CD8-positive, alpha-beta memory T cell (primary cell): ENCODE measurements around the gene YWHAG. TPM values are rescaled to one million over a fixed set of nuclear protein-coding genes. Genes with fewer than 3 reads are reported as not detected.
"Not testable (repeated sequence)": the region's sequence is repeated elsewhere in the genome, so short reads cannot be mapped to it uniquely, and the experiment has no call there.

Source experiments
- CTCF ChIA-PET: fragments of 350-600 bp; sonication (Branson Sonifier 250); formaldehyde crosslinking; loops from one replicate; lab custom pipeline; 2021; ENCODE audit warnings: antibody characterized with exemption; lab: Charles Lee
- POLR2A ChIA-PET: fragments of 350-600 bp; sonication (Branson Sonifier 250); formaldehyde crosslinking; loops from one replicate; lab custom pipeline; 2021; ENCODE audit warnings: antibody characterized with exemption; lab: Charles Lee
- DNase-seq, 5 donors: peaks; one replicate each; pipeline versions ENCODE4 v3.0.0 to v3.0.0-alpha.2; 2020 to 2022; ENCODE audit warnings: mixed read lengths in 1 of 5
- H3K27ac ChIP-seq: one replicate; pipeline ENCODE4 v1.7.0; 2013; ENCODE audit warnings: low read depth, mild to moderate bottlenecking, low read length, moderate library complexity
- H3K27me3 ChIP-seq: 2 replicates; pipeline ENCODE4 v1.7.0; 2013; ENCODE audit warnings: low read length, mild to moderate bottlenecking; ENCODE audit not compliant: insufficient read depth, poor library complexity, severe bottlenecking
- H3K36me3 ChIP-seq: 2 replicates; pipeline ENCODE4 v1.7.0; 2013; ENCODE audit warnings: mild to moderate bottlenecking, low read length, moderate library complexity; ENCODE audit not compliant: insufficient read depth
- H3K4me1 ChIP-seq: 2 replicates; pipeline ENCODE4 v1.7.0; 2013; ENCODE audit warnings: mild to moderate bottlenecking, low read length, moderate library complexity; ENCODE audit not compliant: insufficient read depth
- H3K4me3 ChIP-seq: 2 replicates; pipeline ENCODE4 v1.7.0; 2013; ENCODE audit warnings: mild to moderate bottlenecking, low read length
- H3K9me3 ChIP-seq: 2 replicates; pipeline ENCODE4 v1.7.0; 2013; ENCODE audit warnings: mild to moderate bottlenecking, low read length
- H3K27ac Mint-ChIP-seq, 8 donors: one replicate each; pipeline ENCODE4 v1.8.0; 2020 to 2021; ENCODE audit warnings: mixed read lengths in 8 of 8, mild to moderate bottlenecking in 6 of 8, inconsistent platforms in 3 of 8, moderate library complexity in 3 of 8
- H3K27me3 Mint-ChIP-seq, 2 donors: one replicate each; pipeline ENCODE4 v1.8.0; 2020 to 2021; ENCODE audit warnings: mixed read lengths in 2 of 2, mild to moderate bottlenecking in 1 of 2, moderate library complexity in 1 of 2
- H3K36me3 Mint-ChIP-seq, 3 donors: one replicate each; pipeline ENCODE4 v1.8.0; 2020 to 2021; ENCODE audit warnings: mixed read lengths in 3 of 3, inconsistent platforms in 1 of 3, mild to moderate bottlenecking in 1 of 3
- H3K4me1 Mint-ChIP-seq, 3 donors: one replicate each; pipeline ENCODE4 v1.8.0; 2020 to 2021; ENCODE audit warnings: mixed read lengths in 3 of 3, inconsistent platforms in 1 of 3, mild to moderate bottlenecking in 1 of 3
- H3K4me3 Mint-ChIP-seq, 7 donors: one replicate each; pipeline ENCODE4 v1.8.0; 2020 to 2021; ENCODE audit warnings: mixed read lengths in 7 of 7, mild to moderate bottlenecking in 6 of 7, moderate library complexity in 4 of 7, inconsistent platforms in 2 of 7
- H3K9me3 Mint-ChIP-seq, 5 donors: one replicate each; pipeline ENCODE4 v1.8.0; 2020 to 2022; ENCODE audit warnings: mixed read lengths in 5 of 5, mild to moderate bottlenecking in 3 of 5, moderate library complexity in 2 of 5, inconsistent platforms in 1 of 5
- polyA plus RNA-seq: library from polyadenylated mRNA; unstranded; fragments of 300-500 nt; fragmentation: Illumina TruSeq; gene quantifications from one replicate; pipeline ENCODE4 v1.2.3, GENCODE V29; 2021
- total RNA-seq, 2 experiments: library from RNA; stranded (reverse); gene quantifications; one replicate each; pipeline ENCODE4 v1.2.3, GENCODE V29; 2021

YWHAG gene
- total and polyA plus RNA-seq, 3 experiments from 2014 or later, result 2.1 to 151 (median 149) TPM

DNA sequence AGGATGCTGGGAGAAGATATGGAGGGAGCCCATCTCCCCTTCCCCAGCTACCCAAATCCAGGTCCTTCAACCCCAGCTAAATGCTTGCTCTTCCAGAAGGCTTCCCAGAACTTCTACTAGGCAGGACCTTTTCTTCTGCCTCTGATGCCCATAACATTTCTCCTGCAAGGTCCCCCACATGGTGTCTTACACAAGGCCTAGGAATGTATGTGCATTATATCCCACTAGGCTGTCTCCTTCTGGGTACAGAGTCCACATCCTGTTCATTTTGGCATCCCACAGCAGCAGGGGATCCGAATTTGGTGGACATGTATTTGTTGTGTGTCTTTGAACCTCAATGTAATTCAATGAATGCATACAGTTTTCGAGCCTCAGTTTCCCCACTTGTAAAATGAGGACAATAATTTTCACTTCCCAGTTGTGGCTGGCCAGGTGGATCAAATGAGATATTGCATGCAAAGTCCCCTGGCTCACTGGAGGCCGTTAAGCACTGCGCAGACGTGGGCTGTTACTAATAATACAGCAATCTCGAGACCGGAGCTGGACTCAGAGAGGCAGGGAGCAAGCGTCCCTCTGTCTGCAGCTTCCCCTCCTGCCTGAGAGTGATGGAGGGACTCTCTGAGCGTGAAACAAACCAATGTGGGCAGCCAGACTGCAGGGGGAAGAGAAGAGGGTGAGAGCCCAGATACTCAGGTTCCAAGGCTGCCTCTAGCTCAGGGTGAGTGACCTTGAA, 18.6 kb upstream of the YWHAG start:
- DNase-seq, result no peak
- no peaks in the 10 kb centered on the region for H3K9me3 ChIP-seq
- ChIA-PET POLR2A (no interaction called here), CTCF (interaction anchor here (0.7 kb wide), 1 partner anchor 13 kb away, joined by 3 read pairs; no protein-coding TSS in a partner anchor)
- no peaks in the 10 kb centered on the region for H3K4me1 ChIP-seq
- H3K27ac ChIP-seq, result no peak overlapping the region
- no peaks in the 10 kb centered on the region for H3K36me3 Mint-ChIP-seq
- peaks cover 0 to 9% (median 6%) of the 10 kb centered on the region in 3 donors for H3K4me1 Mint-ChIP-seq
- H3K27me3 Mint-ChIP-seq, result peaks cover 0 to 10% of the 10 kb centered on the region in 2 donors
- no peak overlapping the region for H3K4me3 ChIP-seq
- H3K9me3 Mint-ChIP-seq, result no peaks in the 10 kb centered on the region
- no peaks in the 10 kb centered on the region for H3K36me3 ChIP-seq
- H3K27me3 ChIP-seq, result no peaks in the 10 kb centered on the region
- H3K27ac Mint-ChIP-seq, result peak overlapping the region in 1 of 8 donors; percentile 75
- H3K4me3 Mint-ChIP-seq, result peak overlapping the region in 1 of 7 donors; percentile 6

DNA sequence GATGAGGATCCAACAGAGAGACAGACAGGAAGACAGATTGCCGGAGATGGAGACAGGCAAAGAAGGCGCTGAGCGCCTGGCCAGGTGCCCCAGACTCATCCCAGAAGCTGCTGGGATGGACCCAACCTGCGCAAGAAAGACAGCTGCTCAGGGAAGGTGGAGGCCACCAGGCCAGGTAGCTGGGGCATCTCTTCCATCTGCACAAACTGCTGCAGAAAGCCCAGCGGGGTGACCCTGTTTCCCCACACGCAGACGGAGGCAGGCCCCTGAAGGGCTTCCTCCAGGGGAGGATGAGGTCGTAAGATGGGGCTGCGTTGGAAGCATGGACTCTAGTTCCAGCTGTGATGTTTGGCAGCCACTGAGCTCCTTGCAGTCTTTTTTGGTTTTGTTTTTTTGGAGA, 16.5 kb upstream of the YWHAG start:
- H3K36me3 ChIP-seq, result no peaks in the 10 kb centered on the region
- Mint-ChIP-seq H3K27me3 (peaks cover 3 to 21% of the 10 kb centered on the region in 2 donors), H3K27ac (no peak overlapping the region), H3K36me3 (no peaks in the 10 kb centered on the region), H3K4me1 (peaks cover 0 to 5% (median 4%) of the 10 kb centered on the region in 3 donors), H3K4me3 (no peak overlapping the region), H3K9me3 (no peaks in the 10 kb centered on the region)
- no peak overlapping the region for H3K4me3 ChIP-seq
- CTCF ChIA-PET, result no interaction called here
- no peak for DNase-seq
- H3K27ac ChIP-seq, result no peak overlapping the region
- no peaks in the 10 kb centered on the region for H3K9me3 ChIP-seq
- POLR2A ChIA-PET, result interaction anchor here (0.7 kb wide), 1 partner anchor 27 kb away, joined by 3 read pairs; no protein-coding TSS in a partner anchor
- H3K4me1 ChIP-seq, result no peaks in the 10 kb centered on the region
- no peaks in the 10 kb centered on the region for H3K27me3 ChIP-seq

DNA sequence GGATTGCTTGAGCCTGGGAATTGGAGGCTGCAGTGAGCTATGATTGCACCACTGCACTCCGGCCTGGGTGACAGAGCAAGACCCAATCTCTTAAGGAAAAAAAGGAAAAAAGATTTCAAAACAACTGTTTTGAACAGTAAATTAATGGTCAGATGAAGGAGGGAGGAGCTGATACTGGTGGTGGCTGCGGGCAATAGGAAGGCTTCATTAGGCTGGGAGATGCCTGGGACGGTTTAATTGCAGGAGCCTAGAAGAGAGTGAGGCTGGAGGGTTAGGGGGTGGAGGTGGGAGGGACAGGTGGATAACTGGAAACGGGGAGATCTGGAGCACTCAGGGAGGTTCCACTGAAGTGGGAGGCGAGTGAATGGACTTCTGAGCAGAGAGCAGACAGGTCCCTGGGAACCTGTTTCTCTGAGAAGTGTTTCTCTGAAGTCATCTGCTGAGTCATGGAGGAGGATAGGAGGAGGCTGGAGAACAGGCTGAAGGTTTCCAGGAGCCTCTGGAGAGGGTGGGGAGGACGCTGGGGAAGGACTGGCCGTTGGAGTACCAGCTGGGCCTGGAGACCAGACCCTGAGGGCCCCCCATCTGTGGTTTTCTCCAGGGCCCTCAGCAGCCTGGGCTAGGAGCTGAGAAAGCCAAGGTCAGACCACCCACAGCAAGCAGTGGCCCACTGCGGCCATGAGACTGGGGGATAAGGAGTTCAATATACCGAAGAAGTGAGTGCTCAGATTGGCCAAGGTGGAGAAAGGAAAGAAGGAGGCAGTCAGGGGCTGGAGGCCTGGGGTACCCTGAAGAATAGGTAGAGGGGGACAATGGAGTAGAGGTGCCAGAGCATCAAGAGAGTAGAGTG, 14.4 kb upstream of the YWHAG start:
- Mint-ChIP-seq H3K36me3 (no peaks in the 10 kb centered on the region), H3K9me3 (no peaks in the 10 kb centered on the region), H3K27ac (no peak overlapping the region), H3K4me1 (no peaks in the 10 kb centered on the region), H3K4me3 (no peak overlapping the region), H3K27me3 (peaks cover 4 to 22% of the 10 kb centered on the region in 2 donors)
- no peaks in the 10 kb centered on the region for H3K9me3 ChIP-seq
- no peaks in the 10 kb centered on the region for H3K4me1 ChIP-seq
- ChIA-PET CTCF (no interaction called here), POLR2A (no interaction called here)
- no peak for DNase-seq
- no peak overlapping the region for H3K4me3 ChIP-seq
- no peaks in the 10 kb centered on the region for H3K27me3 ChIP-seq
- peak overlapping the region; percentile 73 for H3K27ac ChIP-seq
- no peaks in the 10 kb centered on the region for H3K36me3 ChIP-seq

DNA sequence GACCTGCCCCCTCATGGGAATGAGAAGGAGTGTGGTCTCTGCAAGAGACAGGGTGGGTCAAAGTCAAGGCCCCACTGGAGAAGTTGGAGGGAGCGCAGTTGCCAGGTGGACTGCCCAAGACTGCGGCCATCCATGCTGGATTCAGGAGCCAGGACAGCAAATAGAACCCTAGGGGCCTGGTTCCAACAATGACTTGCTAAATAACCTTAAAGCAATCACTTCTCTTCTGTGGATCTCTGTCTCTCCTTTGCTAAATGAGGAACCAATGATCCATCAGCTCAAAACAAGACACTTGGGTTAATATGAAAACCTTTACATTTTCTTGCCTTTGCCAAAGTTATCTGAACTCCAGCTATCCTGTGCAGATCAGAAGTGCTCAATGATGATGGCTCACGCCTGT, 12.6 kb upstream of the YWHAG start:
- no peak for DNase-seq
- ChIA-PET POLR2A (no interaction called here), CTCF (no interaction called here)
- no peaks in the 10 kb centered on the region for H3K9me3 Mint-ChIP-seq
- Histone ChIP-seq H3K9me3 (no peaks in the 10 kb centered on the region), H3K27me3 (no peaks in the 10 kb centered on the region), H3K4me1 (no peaks in the 10 kb centered on the region), H3K27ac (no peak overlapping the region), H3K36me3 (no peaks in the 10 kb centered on the region), H3K4me3 (no peak overlapping the region)
- H3K27me3 Mint-ChIP-seq, result peaks cover 5 to 30% of the 10 kb centered on the region in 2 donors
- no peak overlapping the region for H3K27ac Mint-ChIP-seq
- H3K4me1 Mint-ChIP-seq, result no peaks in the 10 kb centered on the region
- no peaks in the 10 kb centered on the region for H3K36me3 Mint-ChIP-seq
- H3K4me3 Mint-ChIP-seq, result no peak overlapping the region

GRCh38 chr7:76369018-76369417, 10.2 kb upstream of the YWHAG start:
- Histone ChIP-seq H3K4me3 (no peak overlapping the region), H3K27me3 (no peaks in the 10 kb centered on the region), H3K36me3 (no peaks in the 10 kb centered on the region), H3K27ac (no peak overlapping the region), H3K4me1 (no peaks in the 10 kb centered on the region), H3K9me3 (no peaks in the 10 kb centered on the region)
- no peaks in the 10 kb centered on the region for H3K9me3 Mint-ChIP-seq
- H3K27me3 Mint-ChIP-seq, result peaks cover 6 to 26% of the 10 kb centered on the region in 2 donors
- POLR2A ChIA-PET, result no interaction called here
- peaks cover 0 to 9% (median 3%) of the 10 kb centered on the region in 3 donors for H3K4me1 Mint-ChIP-seq
- H3K27ac Mint-ChIP-seq, result no peak overlapping the region
- no peak for DNase-seq
- no peaks in the 10 kb centered on the region for H3K36me3 Mint-ChIP-seq
- H3K4me3 Mint-ChIP-seq, result no peak overlapping the region
- CTCF ChIA-PET, result no interaction called here

GRCh38 chr7:76368190-76368589, 9.4 kb upstream of the YWHAG start:
- Mint-ChIP-seq H3K9me3 (no peaks in the 10 kb centered on the region), H3K27me3 (peaks cover 6 to 26% of the 10 kb centered on the region in 2 donors), H3K27ac (no peak overlapping the region), H3K4me1 (peaks cover 0 to 11% (median 3%) of the 10 kb centered on the region in 3 donors), H3K36me3 (no peaks in the 10 kb centered on the region), H3K4me3 (no peak overlapping the region)
- Histone ChIP-seq H3K27me3 (no peaks in the 10 kb centered on the region), H3K27ac (no peak overlapping the region), H3K9me3 (no peaks in the 10 kb centered on the region), H3K4me1 (no peaks in the 10 kb centered on the region), H3K4me3 (no peak overlapping the region), H3K36me3 (no peaks in the 10 kb centered on the region)
- ChIA-PET POLR2A (no interaction called here), CTCF (no interaction called here)
- no peak for DNase-seq

GRCh38 chr7:76364198-76364584, 5.4 kb upstream of the YWHAG start:
- peaks cover 5% of the 10 kb centered on the region for H3K4me1 ChIP-seq
- H3K9me3 Mint-ChIP-seq, result no peaks in the 10 kb centered on the region

GRCh38 chr7:76363754-76364153, 5.0 kb upstream of the YWHAG start:
- H3K4me1 Mint-ChIP-seq, result peaks cover 5 to 15% (median 8%) of the 10 kb centered on the region in 3 donors
- H3K27me3 Mint-ChIP-seq, H3K4me3 ChIP-seq, H3K4me3 Mint-ChIP-seq, DNase-seq, H3K4me1 ChIP-seq, H3K27ac Mint-ChIP-seq, H3K9me3 Mint-ChIP-seq, H3K36me3 ChIP-seq, CTCF ChIA-PET, H3K9me3 ChIP-seq, H3K27me3 ChIP-seq, H3K36me3 Mint-ChIP-seq: not testable (repeated sequence)
- peak overlapping the region; percentile 59 for H3K27ac ChIP-seq
- POLR2A ChIA-PET, result interaction anchor here (1.1 kb wide), 1 partner anchor 48 kb away, joined by 4 read pairs; no protein-coding TSS in a partner anchor

More at GRCh38 chr7:76364198-76364584, 5.4 kb upstream of the YWHAG start:
- no peaks in the 10 kb centered on the region for H3K27me3 ChIP-seq
- H3K36me3 Mint-ChIP-seq, result peaks cover 0 to 1% (median 0%) of the 10 kb centered on the region in 3 donors
- no peaks in the 10 kb centered on the region for H3K9me3 ChIP-seq
- H3K4me1 Mint-ChIP-seq, result peaks cover 5 to 15% (median 8%) of the 10 kb centered on the region in 3 donors
- no peak overlapping the region for H3K4me3 ChIP-seq
- H3K36me3 ChIP-seq, result no peaks in the 10 kb centered on the region
- peaks cover 3 to 9% of the 10 kb centered on the region in 2 donors for H3K27me3 Mint-ChIP-seq
- H3K4me3 Mint-ChIP-seq, result peak overlapping the region in 1 of 7 donors; percentile 48
- H3K27ac Mint-ChIP-seq, result peak overlapping the region in 1 of 8 donors; percentile 23
- DNase-seq, result no peak
- ChIA-PET CTCF (interaction anchor here (1.3 kb wide), 1 partner anchor 186 kb away, joined by 3 read pairs; no protein-coding TSS in a partner anchor), POLR2A (interaction anchor here (0.6 to 1.1 kb wide), 2 partner anchors 49 to 196 kb away, joined by 4 read pairs; no protein-coding TSS in a partner anchor)
- peak overlapping the region; percentile 59 for H3K27ac ChIP-seq
